IMR-90 (cell line): Measurements from ENCODE around the gene CELSR1. TPM values are rescaled to one million over a fixed set of nuclear protein-coding genes. Genes with fewer than 3 reads are reported as not detected.

Source experiments
- ATAC-seq: fragments of 200-7000 bp; cut with Tn5 transposase; 2 replicates; pipeline ENCODE4 v1.9.1; 2020; ENCODE audit warnings: low read depth, mild to moderate bottlenecking, moderate library complexity
- BruUV-seq: library from RNA; stranded (reverse); fragments of 400-500 nt; replicated peaks from 2 replicates; lab custom pipeline; 2021; lab: Mats Ljungman, UMichigan
- CTCF ChIA-PET: fragments of 300-600 bp; formaldehyde crosslinking; extraction: SDS; loops from one replicate; lab custom pipeline; 2021; ENCODE audit warnings: antibody characterized with exemption; lab: Yijun Ruan, JAX
- POLR2A ChIA-PET: fragments of 300-600 bp; sonication (Branson Sonifier 250); formaldehyde crosslinking; loops from one replicate; lab custom pipeline; 2022; ENCODE audit warnings: antibody characterized with exemption; ENCODE audit not compliant: unreplicated experiment; lab: Charles Lee
- DNase-seq: peaks from one replicate; pipeline ENCODE4 v3.0.0; 2013
- H2AFZ ChIP-seq: replicated peaks from 2 replicates; pipeline ENCODE3; 2013; ENCODE audit warnings: low read length, mild to moderate bottlenecking; ENCODE audit not compliant: poor library complexity
- H2AK5ac ChIP-seq: 2 replicates; pipeline ENCODE4 v1.6.1; 2013; ENCODE audit warnings: low read depth, low read length, inconsistent platforms
- H2AK9ac ChIP-seq: replicated peaks from 2 replicates; pipeline ENCODE3; 2013; ENCODE audit warnings: mild to moderate bottlenecking, low read depth, low read length, moderate library complexity; ENCODE audit not compliant: poor library complexity
- H2BK120ac ChIP-seq: 2 replicates; pipeline ENCODE4 v1.6.1; 2013; ENCODE audit warnings: low read depth, low read length, inconsistent platforms
- H2BK15ac ChIP-seq: 3 replicates; pipeline ENCODE4 v1.6.1; 2013; ENCODE audit warnings: low read depth, low read length, inconsistent platforms
- H2BK20ac ChIP-seq: 2 replicates; pipeline ENCODE4 v1.6.1; 2013; ENCODE audit warnings: low read depth, mild to moderate bottlenecking, inconsistent platforms, low read length, moderate library complexity
- H2BK5ac ChIP-seq: 2 replicates; pipeline ENCODE4 v1.6.1; 2013; ENCODE audit warnings: mild to moderate bottlenecking, low read depth, low read length, inconsistent platforms; ENCODE audit not compliant: poor library complexity, severe bottlenecking
- H3K14ac ChIP-seq: replicated peaks from 2 replicates; pipeline ENCODE4 v1.6.1; 2013; ENCODE audit warnings: low read depth, low read length, inconsistent platforms
- H3K18ac ChIP-seq: 2 replicates; pipeline ENCODE4 v1.6.1; 2013; ENCODE audit warnings: low read depth, low read length, control low read depth
- H3K23ac ChIP-seq: 2 replicates; pipeline ENCODE4 v1.6.1; 2013; ENCODE audit warnings: low read depth, low read length, inconsistent platforms
- H3K27ac ChIP-seq: 2 replicates; pipeline ENCODE4 v1.5.1; 2013; ENCODE audit warnings: mild to moderate bottlenecking, control low read depth, low read length; ENCODE audit not compliant: insufficient read depth
- H3K27me3 ChIP-seq: 2 replicates; pipeline ENCODE4 v1.6.1; 2013; ENCODE audit warnings: low read length; ENCODE audit not compliant: control insufficient read depth, insufficient read depth
- H3K36me3 ChIP-seq: 2 replicates; pipeline ENCODE4 v1.6.1; 2013; ENCODE audit warnings: low read length, mixed read lengths; ENCODE audit not compliant: control insufficient read depth, insufficient read depth
- H3K4ac ChIP-seq: 2 replicates; pipeline ENCODE4 v1.6.1; 2013; ENCODE audit warnings: low read depth, low read length, inconsistent platforms
- H3K4me1 ChIP-seq: 2 replicates; pipeline ENCODE4 v1.6.1; 2013; ENCODE audit warnings: low read length, mixed read lengths; ENCODE audit not compliant: control insufficient read depth, insufficient read depth
- H3K4me2 ChIP-seq: 2 replicates; pipeline ENCODE4 v1.6.1; 2013; ENCODE audit warnings: low read depth, mild to moderate bottlenecking, control low read depth, low read length, moderate library complexity
- H3K4me3 ChIP-seq: 2 replicates; pipeline ENCODE4 v1.5.1; 2013; ENCODE audit warnings: low read depth, mild to moderate bottlenecking, control low read depth, low read length, moderate library complexity; ENCODE audit not compliant: insufficient read depth
- H3K56ac ChIP-seq: 2 replicates; pipeline ENCODE4 v1.6.1; 2013; ENCODE audit warnings: low read length, inconsistent platforms; ENCODE audit not compliant: insufficient read depth; ENCODE audit errors: extremely low read depth
- H3K79me1 ChIP-seq, 2 experiments: 2 replicates each; pipeline ENCODE4 v1.6.1; 2013; ENCODE audit warnings: low read length in 2 of 2, inconsistent platforms in 1 of 2, low read depth in 1 of 2
- H3K9ac ChIP-seq: 2 replicates; pipeline ENCODE4 v1.6.1; 2013; ENCODE audit warnings: low read depth, low read length, control low read depth
- H3K9me1 ChIP-seq: 2 replicates; pipeline ENCODE4 v1.6.1; 2013; ENCODE audit warnings: low read length, inconsistent platforms; ENCODE audit not compliant: insufficient read depth
- H3K9me3 ChIP-seq: 2 replicates; pipeline ENCODE4 v1.6.1; 2013; ENCODE audit warnings: low read length; ENCODE audit not compliant: control insufficient read depth, insufficient read depth
- H4K20me1 ChIP-seq: 2 replicates; pipeline ENCODE4 v1.6.1; 2013; ENCODE audit warnings: low read length, inconsistent platforms; ENCODE audit not compliant: insufficient read depth
- H4K5ac ChIP-seq: 2 replicates; pipeline ENCODE4 v1.6.1; 2013; ENCODE audit warnings: mild to moderate bottlenecking, low read depth, low read length, control low read depth
- H4K8ac ChIP-seq, 2 experiments: 2 replicates each; pipeline ENCODE4 v1.6.1; 2013; ENCODE audit warnings: low read depth in 2 of 2, low read length in 2 of 2, control low read depth in 1 of 2, inconsistent platforms in 1 of 2
- H4K91ac ChIP-seq: 2 replicates; pipeline ENCODE4 v1.6.1; 2013; ENCODE audit warnings: low read depth, low read length, inconsistent platforms; ENCODE audit not compliant: insufficient read depth
- BHLHE40 ChIP-seq: fragments of 150-350 bp; IDR thresholded peaks from 2 replicates; pipeline ENCODE4 v1.6.1; 2016; ENCODE audit warnings: mild to moderate bottlenecking, low read depth, low read length
- CHD1 ChIP-seq: IDR thresholded peaks from 2 replicates; pipeline ENCODE4 v1.6.1; 2012; ENCODE audit warnings: low read depth, low read length, improper control_type of control experiment
- CTCF ChIP-seq: conservative IDR thresholded peaks from 2 replicates; pipeline ENCODE4 v1.5.1; 2012; ENCODE audit warnings: mild to moderate bottlenecking, low read depth, low read length, improper control_type of control experiment
- MAFK ChIP-seq: IDR thresholded peaks from 2 replicates; pipeline ENCODE4 v1.6.1; 2012; ENCODE audit warnings: low read depth, low read length, improper control_type of control experiment
- MAZ ChIP-seq: IDR thresholded peaks from 2 replicates; pipeline ENCODE4 v1.6.1; 2012; ENCODE audit warnings: low read depth, mild to moderate bottlenecking, low read length, improper control_type of control experiment, moderate library complexity, borderline replicate concordance
- MXI1 ChIP-seq: IDR thresholded peaks from 2 replicates; pipeline ENCODE4 v1.6.1; 2012; ENCODE audit warnings: low read depth, mild to moderate bottlenecking, low read length, moderate library complexity, borderline replicate concordance
- NFE2L2 ChIP-seq: fragments of 150-350 bp; IDR thresholded peaks from 2 replicates; pipeline ENCODE4 v1.6.1; 2016; ENCODE audit warnings: low read depth, mild to moderate bottlenecking, low read length
- POLR2A ChIP-seq: IDR thresholded peaks from 2 replicates; pipeline ENCODE4 v1.6.1; 2012; ENCODE audit warnings: mild to moderate bottlenecking, low read depth, low read length
- RAD21 ChIP-seq: IDR thresholded peaks from 2 replicates; pipeline ENCODE4 v1.6.1; 2012; ENCODE audit warnings: low read length, improper control_type of control experiment
- RCOR1 ChIP-seq: IDR thresholded peaks from 2 replicates; pipeline ENCODE4 v1.6.1; 2012; ENCODE audit warnings: mild to moderate bottlenecking, low read length, improper control_type of control experiment; ENCODE audit not compliant: insufficient replicate concordance
- RFX5 ChIP-seq: IDR thresholded peaks from 2 replicates; pipeline ENCODE4 v1.8.0; 2012; ENCODE audit warnings: low read depth, mild to moderate bottlenecking, low read length, moderate library complexity
- USF2 ChIP-seq: fragments of 150-350 bp; IDR thresholded peaks from 2 replicates; pipeline ENCODE4 v1.6.1; 2017; ENCODE audit warnings: mild to moderate bottlenecking, antibody characterized with exemption, low read length, low read depth
- WGBS, 2 experiments: methylation state at CpG; one replicate each; pipeline versions ENCODE4 v1.1.5 to v1.1.7; 2013; ENCODE audit warnings: missing lambda C conversion rate in 2 of 2; ENCODE audit not compliant: insufficient read length in 1 of 2; ENCODE audit errors: extremely low coverage in 2 of 2; 5-methylcytosine and 5-hydroxymethylcytosine counted together
- dilution Hi-C: fragments of 300-500 bp; cut with HindIII; formaldehyde crosslinking; loops from one replicate; pipeline ENCODE4 v1.14.3; 2018; ENCODE audit warnings: low sequenced_read_pairs; ENCODE audit not compliant: unreplicated experiment
- in situ Hi-C: fragments of 300-500 bp; cut with MboI; formaldehyde crosslinking; loops from 3 replicates; pipeline ENCODE4 v1.14.3; 2019; ENCODE audit warnings: low sequenced_read_pairs, inconsistent platforms, mixed read lengths
- intact Hi-C: fragments of 100-400 bp; cut with micrococcal nuclease; formaldehyde crosslinking; loops from 2 replicates; pipeline ENCODE4 v1.10.0; 2022
- polyA plus RNA-seq, 3 experiments: library from polyadenylated mRNA; depleted of rRNA; stranded (reverse); fragments of >200 nt; gene quantifications; 2 replicates each; pipeline ENCODE4 v1.2.3, GENCODE V29; 2012; ENCODE audit warnings: low replicate concordance in 1 of 3
- total RNA-seq: library from RNA; depleted of rRNA; stranded (reverse); fragments of >200 nt; gene quantifications from 2 replicates; pipeline ENCODE4 v1.2.3, GENCODE V29; 2012

CELSR1 gene
- total and polyA plus RNA-seq, 2 of the 4 experiments (the other 2 are of a cell fraction) = 0.36 to 0.82 TPM

GRCh38 chr22:46567471-46567870, 30.1 kb upstream of the CELSR1 start:
- CTCF ChIA-PET = no interaction called here
- H2AK5ac ChIP-seq = no peak overlapping the region
- DNase-seq (no peak), ATAC-seq (no peak)
- no peak overlapping the region for H3K56ac ChIP-seq
- intact Hi-C loops = no loop called here
- H3K4ac ChIP-seq = no peak overlapping the region
- POLR2A ChIA-PET = no interaction called here
- H2AFZ ChIP-seq = no peak overlapping the region
- H3K27ac ChIP-seq = no peak overlapping the region
- no peaks in the 10 kb centered on the region for H3K9me1 ChIP-seq
- H3K9ac ChIP-seq = no peak overlapping the region
- no peaks in the 10 kb centered on the region for H3K36me3 ChIP-seq
- peaks cover 5% of the 10 kb centered on the region; the same call in 1 of the 2 replicates for H3K4me1 ChIP-seq
- H4K5ac ChIP-seq = no peak overlapping the region
- no TSS peak for BruUV-seq
- no peak overlapping the region for H2AK9ac ChIP-seq
- H3K79me1 ChIP-seq = no peaks in the 10 kb centered on the region
- H3K27me3 ChIP-seq = peaks cover 1% of the 10 kb centered on the region; the same call in 1 of the 2 replicates
- H3K23ac ChIP-seq = no peak overlapping the region
- in situ Hi-C loops = loop anchor here (10.0 kb wide), 1 partner anchor 1927 kb away; no protein-coding TSS in a partner anchor
- H4K91ac ChIP-seq = no peak overlapping the region
- H3K9me3 ChIP-seq = peaks cover 14% of the 10 kb centered on the region
- H4K20me1 ChIP-seq = no peaks in the 10 kb centered on the region
- no peak overlapping the region for H2BK120ac ChIP-seq
- H3K14ac ChIP-seq = no peak overlapping the region
- H3K4me3 ChIP-seq = no peak overlapping the region
- dilution Hi-C loops = no loop called here
- H4K8ac ChIP-seq = no peak overlapping the region
- H2BK15ac ChIP-seq = no peak overlapping the region
- H3K4me2 ChIP-seq = no peak overlapping the region
- H3K18ac ChIP-seq = no peak overlapping the region
- H2BK20ac ChIP-seq = no peak overlapping the region
- WGBS, 2 experiments = 100% methylated on average over 1 of the region's 1 CpG; no CpG with 5 or more reads in 1 of the 2 experiments
- no peak overlapping the region for H2BK5ac ChIP-seq
- TF ChIP-seq CHD1 = no peak
- no peak for TF ChIP-seq MAFK
- TF ChIP-seq NFE2L2 = no peak
- no peak for TF ChIP-seq RFX5
- no peak for TF ChIP-seq MAZ
- TF ChIP-seq USF2 = no peak
- no peak for TF ChIP-seq RAD21
- no peak for TF ChIP-seq RCOR1
- no peak for TF ChIP-seq POLR2A
- no peak for TF ChIP-seq CTCF
- TF ChIP-seq MXI1 = no peak
- no peak for TF ChIP-seq BHLHE40
